GM21515 (cell line): ENCODE measurements around the gene TMEM183A.
"Not testable (repeated sequence)": the region's sequence is repeated elsewhere in the genome, so short reads cannot be mapped to it uniquely, and the experiment has no call there.

Source experiments
- ATAC-seq: cut with Tn5 transposase; IDR thresholded peaks from one replicate; pipeline ENCODE4 v1.9.1; 2021; ENCODE audit not compliant: unreplicated experiment

The TMEM183A gene

GRCh38 chr1:202986120-202986519 lies 21.1 kb upstream of the TMEM183A start:
- ATAC-seq: not testable (repeated sequence)

GRCh38 chr1:202987255-202987654 lies 19.9 kb upstream of the TMEM183A start:
- no peak for ATAC-seq

DNA sequence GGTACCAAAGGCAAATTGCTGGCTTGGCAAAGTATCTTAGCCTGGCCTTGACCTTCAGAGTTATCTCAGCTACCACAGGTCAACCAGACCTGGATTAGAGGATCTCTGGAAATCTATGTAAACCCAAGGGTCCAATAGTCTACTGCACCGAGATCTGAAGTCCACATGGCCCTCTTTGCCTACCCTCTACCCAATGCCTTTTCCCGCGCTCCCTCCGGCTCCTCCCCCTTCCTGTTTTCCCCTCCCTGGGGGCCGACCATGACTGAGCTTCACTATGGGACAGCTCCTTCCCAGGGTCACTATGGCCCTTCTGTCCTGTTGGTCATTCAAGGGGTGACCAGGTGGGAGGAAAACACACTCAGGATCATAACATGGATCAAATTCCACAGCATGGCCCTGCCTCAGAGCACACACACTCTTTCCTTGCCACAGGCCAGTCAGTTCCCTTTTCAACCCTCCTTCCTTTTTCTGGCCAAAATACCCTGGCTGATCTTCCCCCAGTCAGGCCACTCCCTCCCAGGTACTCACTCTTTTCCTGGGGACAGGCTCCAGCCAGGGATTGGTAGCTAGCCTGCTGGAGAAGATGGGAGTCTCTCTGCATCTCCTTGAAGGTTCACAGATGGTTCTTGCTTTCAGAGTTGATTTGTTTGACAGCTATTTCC lies 19.1 kb upstream of the TMEM183A start:
- no peak for ATAC-seq

DNA sequence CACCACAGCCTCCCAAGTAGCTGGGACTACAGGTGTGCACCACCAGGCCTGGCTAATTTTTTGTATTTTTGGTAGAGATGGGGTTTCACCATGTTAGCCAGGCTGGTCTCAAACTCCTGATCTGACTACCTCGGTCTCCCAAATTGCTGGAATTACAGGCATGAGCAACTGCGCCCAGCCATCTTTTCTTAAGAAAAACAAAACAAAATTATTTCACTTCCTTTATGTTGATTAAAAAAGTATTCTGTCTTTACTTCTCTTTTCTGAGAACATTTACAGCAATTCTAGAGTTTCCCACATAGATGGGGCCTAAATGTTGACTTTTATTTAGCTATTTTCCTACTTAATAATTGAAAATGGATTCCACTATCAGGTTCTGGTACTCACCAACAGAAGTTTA lies 17.3 kb upstream of the TMEM183A start:
- ATAC-seq: no peak

GRCh38 chr1:202991112-202991511 lies 16.1 kb upstream of the TMEM183A start:
- no peak for ATAC-seq

DNA sequence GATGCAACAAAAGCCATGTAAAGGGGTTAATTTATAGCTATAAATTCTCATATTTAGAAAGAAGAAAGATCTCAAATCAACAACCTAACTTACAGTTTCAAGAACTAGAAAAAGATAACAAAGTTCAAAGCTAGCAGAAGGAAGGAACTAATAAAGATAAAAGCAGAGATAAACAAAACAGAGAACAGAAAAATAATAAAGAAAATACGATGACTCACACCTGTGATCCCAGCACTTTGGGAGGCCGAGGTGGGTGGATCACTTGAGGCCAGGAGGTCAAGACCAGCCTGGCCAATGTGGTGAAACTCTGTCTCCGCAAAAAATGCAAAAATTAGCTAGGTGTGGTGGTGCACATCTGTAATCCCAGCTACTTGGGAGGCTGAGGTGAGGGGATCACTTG lies 12.4 kb upstream of the TMEM183A start:
- no peak for ATAC-seq

DNA sequence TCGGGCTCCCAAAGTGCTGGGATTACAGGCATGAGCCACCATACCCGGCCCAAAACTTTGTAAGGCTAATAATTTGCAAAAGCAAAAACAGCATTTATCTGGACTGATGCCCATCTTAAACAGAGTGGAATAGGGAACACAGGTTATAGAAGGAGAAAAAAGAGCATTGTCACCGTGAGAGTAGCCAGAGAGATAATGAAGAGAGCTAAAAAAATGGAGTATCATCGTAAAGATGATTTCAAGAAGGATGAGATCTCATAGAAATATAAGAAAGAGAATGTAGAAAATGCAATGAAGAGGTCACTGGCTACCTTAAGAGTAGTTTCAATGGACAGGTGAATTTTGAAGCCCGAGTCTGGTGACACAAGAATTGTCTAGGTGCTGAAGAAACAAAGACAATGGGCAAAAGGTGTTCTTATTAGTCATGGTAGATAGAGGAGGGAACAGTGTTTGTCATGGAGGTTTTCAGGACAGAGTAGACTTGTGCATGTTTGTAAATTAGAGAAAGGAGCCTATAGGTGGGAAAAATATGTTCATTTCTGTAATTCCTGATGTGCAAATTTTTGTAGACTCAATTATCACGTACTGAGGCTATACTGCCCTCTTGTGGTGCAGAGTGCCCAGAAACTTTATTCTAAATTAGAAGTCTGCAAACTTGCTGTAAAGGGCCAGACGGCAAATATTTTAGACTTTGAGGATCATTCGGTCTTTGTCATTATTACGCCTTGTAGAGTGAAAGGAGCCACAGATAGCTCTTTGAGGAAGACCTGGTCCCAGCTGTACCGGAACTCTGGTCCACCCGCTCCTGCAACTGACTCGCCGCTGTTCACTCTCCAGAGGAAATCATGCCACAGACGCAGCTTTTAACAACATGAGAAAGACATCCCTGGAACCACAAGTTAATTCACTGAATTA lies 8.1 kb upstream of the TMEM183A start:
- no peak for ATAC-seq

DNA sequence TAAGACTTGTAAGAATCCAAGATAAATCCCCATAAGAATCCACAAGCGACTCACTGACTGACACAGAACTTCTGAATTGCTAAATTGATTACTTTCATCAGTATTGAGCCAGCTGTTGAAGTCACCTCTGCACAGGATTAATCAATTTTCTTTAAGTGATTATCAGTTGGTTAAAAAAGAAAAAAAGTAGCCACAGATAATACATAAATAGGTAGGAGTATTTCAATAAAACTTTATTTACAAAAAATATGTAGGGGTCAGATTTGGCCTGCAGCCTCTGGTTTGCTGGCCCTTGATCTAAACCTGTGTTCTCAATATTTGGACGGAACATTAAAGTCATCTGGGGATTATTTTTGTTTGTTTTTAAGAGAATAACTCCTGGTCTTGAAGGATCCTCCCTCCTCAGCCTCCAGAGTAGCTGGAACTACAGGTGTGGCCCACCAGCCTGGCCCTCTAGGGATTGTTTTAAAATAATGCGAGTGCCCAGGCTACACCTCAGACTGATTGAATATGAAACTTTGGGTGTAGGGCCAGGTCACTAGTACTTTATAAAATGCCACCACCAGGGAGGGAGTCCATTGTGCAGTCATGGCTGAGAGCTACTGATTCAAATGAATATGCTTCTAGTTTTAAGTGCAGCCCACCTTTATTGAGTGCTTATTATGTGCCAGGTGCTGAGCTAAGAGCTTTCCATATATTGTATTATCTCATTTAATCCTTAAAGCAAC lies 6.8 kb upstream of the TMEM183A start:
- no peak for ATAC-seq

DNA sequence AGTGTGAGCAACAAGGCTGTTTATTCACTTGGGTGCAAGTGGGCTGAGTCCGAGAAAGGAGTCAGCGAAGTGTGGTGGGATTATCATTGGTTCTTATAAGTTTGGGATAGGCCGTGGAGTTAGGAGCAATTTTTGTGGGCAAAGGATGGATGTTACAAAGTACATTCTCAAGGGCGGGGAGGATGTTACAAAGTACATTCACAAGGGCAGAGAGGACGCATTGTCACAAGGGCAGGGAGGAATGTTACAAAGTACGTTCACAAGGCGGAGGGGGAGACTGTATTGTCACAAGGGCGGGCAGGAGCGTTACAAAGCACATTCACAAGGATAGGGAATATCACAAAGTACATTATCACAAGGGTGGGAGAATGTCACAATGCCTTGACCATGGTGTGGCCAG lies 5.2 kb upstream of the TMEM183A start:
- ATAC-seq: no peak

DNA sequence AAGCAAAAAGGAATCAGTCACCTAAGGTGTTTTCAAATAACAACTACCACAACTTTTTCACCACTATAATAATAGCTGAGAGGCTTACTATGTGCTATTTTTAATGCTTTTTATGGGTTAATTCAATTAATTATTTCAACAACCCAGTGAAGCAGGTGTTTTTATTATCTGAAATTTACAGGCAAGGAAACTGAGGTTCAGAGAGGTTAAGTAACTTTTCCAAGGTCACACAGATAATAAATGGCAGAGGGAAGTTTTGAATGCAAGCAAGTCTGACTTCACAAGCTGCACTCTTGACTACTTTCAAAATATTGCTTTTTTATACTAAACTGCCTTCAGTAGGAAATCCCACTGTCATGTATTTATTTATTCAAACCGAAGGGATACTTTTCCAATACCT lies 4.2 kb upstream of the TMEM183A start:
- no peak for ATAC-seq

DNA sequence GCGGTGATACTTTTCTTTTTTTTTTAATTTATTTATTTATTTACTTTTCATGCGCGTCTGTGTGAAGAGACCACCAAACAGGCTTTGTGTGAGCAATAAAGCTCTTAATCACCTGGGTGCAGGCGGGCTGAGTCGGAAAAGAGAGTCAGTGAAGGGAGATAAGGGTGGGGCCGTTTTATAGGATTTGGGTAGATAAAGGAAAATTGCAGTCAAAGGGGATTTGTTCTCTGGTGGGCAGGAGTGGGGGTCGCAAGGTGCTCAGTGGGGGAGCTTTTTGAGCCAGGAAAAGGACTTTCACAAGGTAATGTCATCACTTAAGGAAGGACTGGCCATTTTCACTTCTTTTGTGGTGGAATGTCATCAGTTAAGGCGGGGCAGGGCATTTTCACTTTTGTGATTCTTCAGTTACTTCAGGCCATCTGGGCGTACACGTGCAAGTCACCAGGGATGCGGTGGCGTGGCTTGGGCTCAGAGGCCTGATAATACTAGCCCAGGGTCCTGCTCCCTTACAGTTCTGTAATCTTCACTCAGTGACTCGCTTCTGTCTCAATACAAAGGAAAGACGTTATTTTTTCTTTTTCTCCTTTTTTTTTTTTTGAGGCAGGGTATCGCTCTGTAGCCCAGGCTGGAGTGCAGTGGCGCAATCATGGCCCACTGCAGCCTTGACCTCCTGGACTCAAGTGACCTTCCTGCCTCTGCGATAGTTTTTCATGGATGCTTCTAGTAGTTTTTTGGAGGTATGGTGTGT lies 1.6 kb upstream of the TMEM183A start:
- ATAC-seq: not testable (repeated sequence)

DNA sequence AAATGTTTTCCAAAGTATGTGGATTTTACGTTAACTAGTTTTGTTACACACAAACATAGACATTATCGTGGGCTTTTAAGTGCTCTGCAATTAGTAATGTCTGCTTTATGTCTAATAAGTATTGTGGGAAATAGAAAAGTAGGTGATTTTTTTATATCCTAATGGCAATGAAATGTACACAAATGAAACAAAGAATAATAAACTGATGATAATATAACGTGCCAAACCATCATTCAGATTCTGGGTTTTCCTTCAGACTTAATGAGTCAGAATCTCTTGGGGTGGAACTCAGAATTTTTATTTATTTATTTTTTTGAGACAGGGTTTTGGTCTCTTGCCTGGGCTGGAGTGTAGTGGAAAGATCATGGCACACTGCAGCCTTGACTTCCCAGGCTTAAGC lies 2.0 kb downstream of the TMEM183A start:
- ATAC-seq: no peak

DNA sequence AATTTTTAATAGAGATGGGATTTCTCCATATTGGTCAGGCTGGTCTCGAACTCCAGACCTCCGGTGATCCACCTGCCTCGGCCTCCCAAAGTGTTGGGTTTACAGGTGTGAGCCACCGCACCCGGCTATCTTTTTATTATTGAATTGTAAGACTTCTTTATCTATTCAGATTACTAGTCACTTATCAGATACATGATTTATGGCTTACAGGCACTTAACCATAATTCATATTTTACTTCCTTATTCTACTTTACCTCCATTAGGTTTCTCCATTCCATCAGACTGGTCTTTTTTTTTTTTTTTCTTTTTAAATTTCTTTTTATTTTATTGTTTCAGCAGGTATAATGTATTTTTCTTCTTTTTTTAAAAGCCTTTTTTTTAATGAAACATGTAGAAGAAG lies 4.4 kb downstream of the TMEM183A start:
- no peak for ATAC-seq

- ATAC-seq: no peak
Observed at GRCh38 chr1:203017061-203017460, 9.9 kb downstream of the TMEM183A start.

DNA sequence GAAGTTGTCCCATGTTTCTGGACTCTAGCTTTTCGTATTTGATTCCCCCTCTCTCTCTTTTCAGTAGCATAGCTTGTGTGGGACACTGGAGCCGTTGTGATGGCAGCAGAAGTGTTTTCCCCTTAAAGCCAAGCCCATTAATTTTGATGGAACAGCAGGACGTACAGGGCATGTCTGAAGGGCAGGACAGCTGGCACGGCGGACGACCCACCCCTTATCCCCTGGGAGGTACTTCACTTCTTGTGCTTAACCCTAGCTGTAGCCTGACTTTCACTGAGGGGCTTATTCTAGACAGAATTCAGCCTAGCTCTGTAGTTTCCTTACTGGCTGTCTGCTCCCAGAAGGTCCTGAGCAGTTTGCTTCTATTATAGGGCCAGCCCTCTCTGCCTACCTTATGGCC lies 10.5 kb downstream of the TMEM183A start:
- no peak for ATAC-seq

GRCh38 chr1:203022855-203023254 lies 15.7 kb downstream of the TMEM183A start:
- not testable (repeated sequence) for ATAC-seq

GRCh38 chr1:203025686-203026030 lies 18.5 kb downstream of the TMEM183A start:
- no peak for ATAC-seq

- ATAC-seq: peak; percentile 78
Observed at GRCh38 chr1:203026031-203026665, 19.0 kb downstream of the TMEM183A start, which contains the start of gene PPFIA4. Gene PPFIA4 (plus strand): TSS chr1:203026491. CDS start chr1:203039009, 12,518 bp downstream.

DNA sequence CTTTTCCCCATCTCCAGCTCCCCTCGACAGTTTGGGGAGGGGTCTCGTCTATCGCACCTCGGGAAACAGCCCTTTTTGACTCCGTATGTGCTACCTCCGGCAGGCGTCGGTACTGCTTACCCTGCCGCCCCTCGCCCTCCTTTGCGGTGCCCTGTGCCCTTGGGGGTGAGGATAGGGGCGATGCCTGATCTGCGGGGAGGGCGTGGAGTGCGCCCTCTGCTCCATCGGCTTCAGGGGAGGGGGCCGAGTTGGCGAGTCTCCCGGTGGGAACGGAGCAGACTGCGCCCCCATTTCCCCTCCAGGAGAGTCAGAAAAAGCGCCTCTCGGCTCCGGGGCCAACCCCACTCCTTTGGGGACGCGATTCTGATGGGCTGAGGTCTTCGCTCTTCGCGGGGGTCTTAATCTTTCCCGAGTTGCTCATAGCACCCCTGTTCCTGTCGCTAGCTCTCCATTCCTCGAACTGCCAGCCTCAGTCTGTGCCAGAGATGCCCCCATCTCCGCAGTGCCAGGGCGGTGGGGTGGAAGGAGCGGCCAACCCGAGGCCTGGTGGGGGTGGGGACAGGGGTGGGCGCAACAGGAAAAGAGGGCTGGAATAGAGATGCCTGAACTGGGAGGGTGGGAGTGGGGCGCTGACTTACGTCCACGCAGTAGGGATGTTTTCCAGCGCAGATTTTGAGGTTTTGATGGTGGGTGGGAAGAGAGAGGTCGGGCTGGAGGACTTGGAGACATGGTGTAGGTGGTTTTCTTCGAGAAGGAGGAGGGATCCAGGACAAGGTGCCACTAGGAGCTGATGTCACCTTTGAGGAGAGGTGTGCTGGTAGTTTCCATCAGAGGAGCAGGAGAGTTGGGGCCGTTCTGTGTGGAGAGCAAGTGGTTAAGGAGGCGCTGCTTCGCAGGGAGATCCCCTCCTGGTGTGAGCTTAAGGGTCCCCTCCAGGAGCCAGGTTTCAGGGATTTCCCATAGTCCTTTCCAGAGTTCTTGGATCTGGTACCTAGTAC lies 19.8 kb downstream of the TMEM183A start:
- ATAC-seq: no peak
